ENCODE data around the gene MPHOSPH9. TPM values are rescaled to one million over a fixed set of nuclear protein-coding genes. Genes with fewer than 3 reads are reported as not detected.

MPHOSPH9 gene
- total RNA-seq, 1 experiment from 2014 or later, result 47.5 TPM

- TF ChIP-seq IRF2 (CRISPR knock-in tag; IDR thresholded peaks at IDR 0.05; ENCODE audit: borderline replicate concordance, low read depth) (no peak), PRRX2 (CRISPR knock-in tag; IDR thresholded peaks at IDR 0.05) (no peak), CREB1 (CRISPR knock-in tag; IDR thresholded peaks at IDR 0.05) (no peak), ZNF263 (CRISPR knock-in tag; IDR thresholded peaks at IDR 0.05; ENCODE audit: low read depth) (no peak), SMAD4 (CRISPR knock-in tag; IDR thresholded peaks at IDR 0.05) (no peak), E2F4 (CRISPR knock-in tag; IDR thresholded peaks at IDR 0.05; ENCODE audit: borderline replicate concordance, low read depth) (peak; percentile 10; the same call in 1 of the 2 replicates), ZBTB21 (CRISPR knock-in tag; IDR thresholded peaks at IDR 0.05; ENCODE audit: borderline replicate concordance) (no peak), USF1 (CRISPR knock-in tag; IDR thresholded peaks at IDR 0.05) (peak; percentile 58), ZNF532 (CRISPR knock-in tag; IDR thresholded peaks at IDR 0.05; ENCODE audit: borderline replicate concordance) (no peak), NR3C1 (CRISPR knock-in tag; conservative IDR thresholded peaks at IDR 0.05; ENCODE audit: low read depth) (no peak), NR2C2 (CRISPR knock-in tag; IDR thresholded peaks at IDR 0.05) (no peak), HMGA2 (CRISPR knock-in tag; IDR thresholded peaks at IDR 0.05) (no peak)
These were observed at the start of gene MPHOSPH9, which contains the start of gene MTRFR (continued) for GRCh38 chr12:123232807-123233504.

GRCh38 chr12:123282111-123282510, 49.2 kb upstream of the MPHOSPH9 start:
- CTCF ChIA-PET, result interaction anchor here (1.1 to 2.9 kb wide), 2 partner anchors 17 to 49 kb away, joined by 5 to 11 read pairs; partner anchors contain the start of gene MPHOSPH9
- POLR2A ChIA-PET, result no interaction called here
- H3K36me3 Mint-ChIP-seq, result no peaks in the 10 kb centered on the region
- no peak overlapping the region for H3K4me3 Mint-ChIP-seq
- H3K27me3 Mint-ChIP-seq (ENCODE audit: low read depth), result no peaks in the 10 kb centered on the region
- DNase-seq (ENCODE audit: low spot score), result no peak
- TF ChIP-seq MLX (CRISPR knock-in tag; IDR thresholded peaks at IDR 0.05), result no peak
- no peak for TF ChIP-seq IRF1 (CRISPR knock-in tag; IDR thresholded peaks at IDR 0.05)
- no peak for TF ChIP-seq CBFB (CRISPR knock-in tag; IDR thresholded peaks at IDR 0.05; ENCODE audit: low read depth)
- TF ChIP-seq NFYB (CRISPR knock-in tag; conservative IDR thresholded peaks at IDR 0.05; ENCODE audit: low read depth), result no peak
- no peak for TF ChIP-seq EMX1 (CRISPR knock-in tag; IDR thresholded peaks at IDR 0.05)
- no peak for TF ChIP-seq ZNF219 (CRISPR knock-in tag; IDR thresholded peaks at IDR 0.05; ENCODE audit: borderline replicate concordance)
- no peak for TF ChIP-seq PRRX2 (CRISPR knock-in tag; IDR thresholded peaks at IDR 0.05)
- H3K4me1 Mint-ChIP-seq, result peaks cover 6% of the 10 kb centered on the region
- no peaks in the 10 kb centered on the region for H3K9me3 Mint-ChIP-seq
- H3K27ac Mint-ChIP-seq, result peak overlapping the region; percentile 24; the same call in 1 of the 2 replicates
- ATAC-seq, result no peak
